Esophagus muscularis mucosa (tissue), 4 donors: ENCODE results near the gene ERC2. TPM values are rescaled to one million over a fixed set of nuclear protein-coding genes. Genes with fewer than 3 reads are reported as not detected.

Experiments
- DNase-seq: peaks from one replicate; pipeline ENCODE4 v3.0.0-alpha.2; 2017; ENCODE audit errors: extremely low spot score
- H3K27ac ChIP-seq, 4 donors: fragments of 200-600 bp; sonication (generic); replicated peaks in 1 of 4; 1 replicate in 3 of 4; 2 replicates in 1 of 4; pipeline ENCODE4 v1.5.1; 2016 to 2019; ENCODE audit warnings: mild to moderate bottlenecking in 1 of 4
- H3K27me3 ChIP-seq, 4 donors: fragments of 200-600 bp; sonication (generic); one replicate each; pipeline versions ENCODE4 v1.5.1 to v1.6.0; 2016 to 2019
- H3K36me3 ChIP-seq, 4 donors: fragments of 200-600 bp; sonication (generic); one replicate each; pipeline ENCODE4 v1.5.1; 2016 to 2019
- H3K4me1 ChIP-seq, 4 donors: fragments of 200-600 bp; sonication (generic); one replicate each; pipeline ENCODE4 v1.5.1; 2016 to 2019
- H3K4me3 ChIP-seq, 4 donors: fragments of 200-600 bp; sonication (generic); 1 replicate in 2 of 4; 2 replicates in 2 of 4; pipeline ENCODE4 v1.5.1; 2016 to 2019; ENCODE audit warnings: mild to moderate bottlenecking in 4 of 4, moderate library complexity in 1 of 4
- H3K9me3 ChIP-seq, 4 donors: fragments of 200-600 bp; sonication (generic); 1 replicate in 3 of 4; 2 replicates in 1 of 4; pipeline ENCODE4 v1.5.1; 2016 to 2019
- EP300 ChIP-seq: sonication (generic); formaldehyde crosslinking; IDR thresholded peaks from one replicate; pipeline ENCODE4 v1.6.1; 2017; ENCODE audit warnings: antibody characterized with exemption
- POLR2A ChIP-seq: fragments of 450-650 bp; IDR thresholded peaks from one replicate; pipeline ENCODE4 v1.6.1; 2017; ENCODE audit warnings: antibody characterized with exemption, moderate library complexity, mild to moderate bottlenecking, low read depth
- POLR2AphosphoS5 ChIP-seq, 2 donors: sonication (generic); formaldehyde crosslinking; IDR thresholded peaks; one replicate each; pipeline ENCODE4 v1.6.1; 2017; ENCODE audit warnings: antibody characterized with exemption in 2 of 2
- WGBS: methylation state at CpG from one replicate; pipeline ENCODE4 v1.1.5; 2018; 5-methylcytosine and 5-hydroxymethylcytosine counted together
- intact Hi-C: fragments of 100-400 bp; cut with DNase I; formaldehyde crosslinking; loops from one replicate; pipeline ENCODE4 v1.15.1; 2023
- small RNA-seq, 3 donors: library from RNA; depleted of rRNA; stranded (forward); fragments of <200 nt; gene quantifications; one replicate each; pipeline ENCODE3, GENCODE V24; 2016
- total RNA-seq, 4 donors: library from RNA; depleted of rRNA; stranded (reverse); fragments of >200 nt; gene quantifications; one replicate each; pipeline versions ENCODE4 v1.1.0 to v1.2.1, GENCODE V29; 2016
- TF ChIP-seq, protein P1 (sequence below), 3 experiments: fragments of 200-600 bp in 2 of 3; fragments of 450-650 bp in 1 of 3; sonication (generic) in 2 of 3; IDR thresholded peaks; one replicate each; pipeline ENCODE4 v1.5.1; 2017 to 2019; ENCODE audit warnings: antibody characterized with exemption in 3 of 3, mild to moderate bottlenecking in 2 of 3, moderate library complexity in 1 of 3

Gene ERC2
- total RNA-seq, 4 donors from 2014 or later: 0.42 to 2.0 (median 1.5) TPM

- TF ChIP-seq EP300 (no peak), POLR2AphosphoS5 (IDR thresholded peaks at IDR 0.05) (no peak)
- peaks cover 0 to 20% (median 4%) of the 10 kb centered on the region in 4 donors for H3K36me3 ChIP-seq
- WGBS: 91% methylated on average over 5 of the region's 5 CpGs
- no peaks in the 10 kb centered on the region for H3K27me3 ChIP-seq
- H3K9me3 ChIP-seq: no peaks in the 10 kb centered on the region
- no peak overlapping the region for H3K27ac ChIP-seq
- intact Hi-C loops: no loop called here
- no peak for DNase-seq
- peaks cover 0 to 10% (median 6%) of the 10 kb centered on the region in 4 donors for H3K4me1 ChIP-seq
- H3K4me3 ChIP-seq: no peak overlapping the region
Measured at GRCh38 chr3:55468251-55468650, 1000.0 kb downstream of the ERC2 start.

DNA sequence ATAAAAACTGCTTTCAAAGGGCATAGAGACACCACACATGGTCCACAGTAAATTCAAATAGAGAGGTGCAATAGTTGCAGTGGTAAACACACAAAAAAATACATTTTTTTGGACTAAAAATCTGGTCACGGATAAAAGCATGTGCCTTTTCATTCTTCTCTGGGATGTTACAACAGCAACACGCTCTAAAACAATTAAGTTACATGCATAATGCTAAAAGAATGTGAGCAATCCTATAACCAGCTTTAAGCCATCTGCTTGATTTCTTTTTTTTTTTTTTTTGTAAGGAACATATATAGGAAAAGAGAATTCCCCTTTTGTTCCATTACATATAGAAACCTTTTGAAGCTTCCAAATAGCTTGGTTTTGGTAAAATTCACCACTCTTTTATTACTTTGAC is 1001.2 kb downstream of the ERC2 start:
- 70% methylated on average over 2 of the region's 2 CpGs for WGBS
- intact Hi-C loops: no loop called here
- DNase-seq: no peak
- no peaks in the 10 kb centered on the region for H3K27me3 ChIP-seq
- no peaks in the 10 kb centered on the region for H3K9me3 ChIP-seq
- peaks cover 0 to 10% (median 6%) of the 10 kb centered on the region in 4 donors for H3K4me1 ChIP-seq
- H3K36me3 ChIP-seq: peaks cover 0 to 20% (median 4%) of the 10 kb centered on the region in 4 donors
- H3K27ac ChIP-seq: no peak overlapping the region
- no peak overlapping the region for H3K4me3 ChIP-seq
- TF ChIP-seq POLR2A (no peak), POLR2AphosphoS5 (IDR thresholded peaks at IDR 0.05) (no peak), EP300 (no peak)
- TF ChIP-seq, protein P1, sequence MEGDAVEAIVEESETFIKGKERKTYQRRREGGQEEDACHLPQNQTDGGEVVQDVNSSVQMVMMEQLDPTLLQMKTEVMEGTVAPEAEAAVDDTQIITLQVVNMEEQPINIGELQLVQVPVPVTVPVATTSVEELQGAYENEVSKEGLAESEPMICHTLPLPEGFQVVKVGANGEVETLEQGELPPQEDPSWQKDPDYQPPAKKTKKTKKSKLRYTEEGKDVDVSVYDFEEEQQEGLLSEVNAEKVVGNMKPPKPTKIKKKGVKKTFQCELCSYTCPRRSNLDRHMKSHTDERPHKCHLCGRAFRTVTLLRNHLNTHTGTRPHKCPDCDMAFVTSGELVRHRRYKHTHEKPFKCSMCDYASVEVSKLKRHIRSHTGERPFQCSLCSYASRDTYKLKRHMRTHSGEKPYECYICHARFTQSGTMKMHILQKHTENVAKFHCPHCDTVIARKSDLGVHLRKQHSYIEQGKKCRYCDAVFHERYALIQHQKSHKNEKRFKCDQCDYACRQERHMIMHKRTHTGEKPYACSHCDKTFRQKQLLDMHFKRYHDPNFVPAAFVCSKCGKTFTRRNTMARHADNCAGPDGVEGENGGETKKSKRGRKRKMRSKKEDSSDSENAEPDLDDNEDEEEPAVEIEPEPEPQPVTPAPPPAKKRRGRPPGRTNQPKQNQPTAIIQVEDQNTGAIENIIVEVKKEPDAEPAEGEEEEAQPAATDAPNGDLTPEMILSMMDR (IDR thresholded peaks at IDR 0.05): no peak

- no peak for DNase-seq
- H3K9me3 ChIP-seq: no peaks in the 10 kb centered on the region
- H3K4me1 ChIP-seq: peaks cover 0 to 7% (median 3%) of the 10 kb centered on the region in 4 donors
- WGBS: 90% methylated on average over 3 of the region's 3 CpGs
- H3K36me3 ChIP-seq: peaks cover 0 to 20% (median 4%) of the 10 kb centered on the region in 4 donors
- intact Hi-C loops: no loop called here
- H3K27me3 ChIP-seq: no peaks in the 10 kb centered on the region
- no peak overlapping the region for H3K27ac ChIP-seq
- no peak overlapping the region for H3K4me3 ChIP-seq
- TF ChIP-seq, protein P1 (IDR thresholded peaks at IDR 0.05): no peak
- TF ChIP-seq EP300 (no peak), POLR2AphosphoS5 (IDR thresholded peaks at IDR 0.05) (no peak), POLR2A (no peak)
Measured at GRCh38 chr3:55466526-55466925, 1001.7 kb downstream of the ERC2 start.

GRCh38 chr3:55461896-55462295 is 1006.4 kb downstream of the ERC2 start:
- no peak overlapping the region for H3K27ac ChIP-seq
- H3K27me3 ChIP-seq: no peaks in the 10 kb centered on the region
- H3K4me1 ChIP-seq: no peaks in the 10 kb centered on the region
- intact Hi-C loops: no loop called here
- H3K4me3 ChIP-seq: no peak overlapping the region
- DNase-seq: no peak
- WGBS: 93% methylated on average over 1 of the region's 1 CpG
- H3K36me3 ChIP-seq: no peaks in the 10 kb centered on the region
- H3K9me3 ChIP-seq: no peaks in the 10 kb centered on the region
- TF ChIP-seq POLR2A: no peak
- TF ChIP-seq, protein P1 (IDR thresholded peaks at IDR 0.05): no peak
- no peak for TF ChIP-seq POLR2AphosphoS5 (IDR thresholded peaks at IDR 0.05)

GRCh38 chr3:55459838-55460237 is 1008.4 kb downstream of the ERC2 start:
- Histone ChIP-seq H3K27me3 (no peaks in the 10 kb centered on the region), H3K27ac (no peak overlapping the region), H3K4me1 (no peaks in the 10 kb centered on the region), H3K36me3 (no peaks in the 10 kb centered on the region), H3K9me3 (no peaks in the 10 kb centered on the region), H3K4me3 (no peak overlapping the region)
- DNase-seq: no peak
- no peak for TF ChIP-seq POLR2A
- TF ChIP-seq, protein P1 (IDR thresholded peaks at IDR 0.05): no peak
- intact Hi-C loops: no loop called here

Small RNA genes lying within 50 kb of the gene (small RNA-seq; reads per million reads assigned to genes)
- gene MIR3938 (0 to 0.25 (median 0) reads per million in 3 donors), gene RNA5SP133 (0 reads per million in 3 donors)

Other genes with a start within 250 kb of the ERC2 start
- gene CCDC66, start 88.7 kb upstream of the ERC2 start, total RNA-seq: 10 to 100 TPM; 15.3 to 37.8 (median 18.9) TPM
- gene TASOR, start 214.8 kb upstream of the ERC2 start, total RNA-seq: 10 to 100 TPM; 58.0 to 71.8 (median 65.8) TPM